HEK293 (cell line): ENCODE data around the gene TTLL11.

Experiments used
- CTCF ChIA-PET: fragments of 350-600 bp; formaldehyde crosslinking; extraction: SDS; loops from one replicate; lab custom pipeline; 2021; ENCODE audit warnings: antibody characterized with exemption; lab: Yijun Ruan, JAX
- POLR2A ChIA-PET: fragments of 300-600 bp; formaldehyde crosslinking; extraction: SDS; loops from one replicate; lab custom pipeline; 2020; ENCODE audit warnings: antibody characterized with exemption, inconsistent platforms; lab: Yijun Ruan, JAX
- H3K27ac ChIP-seq: fragments of 200-500 bp; sonication (Bioruptor generic); 2 replicates; pipeline ENCODE4 v1.5.1; 2014; ENCODE audit warnings: low read depth, low read length, control low read depth, inconsistent platforms; ENCODE audit errors: extremely low read depth
- H3K36me3 ChIP-seq, 2 experiments: fragments of 200-500 bp in 1 of 2; sonication (Bioruptor generic) in 1 of 2; 1 replicate in 1 of 2; 2 replicates in 1 of 2; pipeline ENCODE4 v1.5.1; 2014 to 2017; ENCODE audit warnings: inconsistent platforms in 2 of 2, low read length in 2 of 2; ENCODE audit not compliant: control insufficient read depth in 2 of 2, insufficient read depth in 1 of 2
- H3K4me1 ChIP-seq: fragments of 200-500 bp; sonication (Bioruptor generic); 2 replicates; pipeline ENCODE4 v1.5.1; 2014; ENCODE audit warnings: mild to moderate bottlenecking, low read length, inconsistent platforms; ENCODE audit not compliant: control insufficient read depth, insufficient read depth
- H3K4me3 ChIP-seq: 2 replicates; pipeline ENCODE4 v1.5.1; 2011; ENCODE audit warnings: low read depth, mild to moderate bottlenecking, control low read depth, low read length, moderate library complexity
- H3K9me3 ChIP-seq: fragments of 200-500 bp; sonication (Bioruptor generic); 2 replicates; pipeline ENCODE4 v1.5.1; 2014; ENCODE audit warnings: low read depth, low read length, inconsistent platforms; ENCODE audit not compliant: control insufficient read depth, insufficient read depth
- BCL6B ChIP-seq: fragments of 450-650 bp; formaldehyde crosslinking; IDR thresholded peaks from 2 replicates; pipeline ENCODE4 v1.5.1; 2017; ENCODE audit warnings: missing biosample characterization, missing genetic modification characterization
- KLF16 ChIP-seq: fragments of 450-650 bp; formaldehyde crosslinking; IDR thresholded peaks from 2 replicates; pipeline ENCODE4 v1.5.1; 2017; ENCODE audit warnings: missing biosample characterization, missing genetic modification characterization
- KLF8 ChIP-seq: fragments of 450-650 bp; formaldehyde crosslinking; IDR thresholded peaks from 2 replicates; pipeline ENCODE4 v1.5.1; 2016; ENCODE audit warnings: missing biosample characterization, missing genetic modification characterization
- REPIN1 ChIP-seq: fragments of 450-650 bp; formaldehyde crosslinking; IDR thresholded peaks from 2 replicates; pipeline ENCODE4 v1.5.1; 2017; ENCODE audit warnings: missing biosample characterization, missing genetic modification characterization, low read depth
- SCRT2 ChIP-seq: fragments of 450-650 bp; formaldehyde crosslinking; IDR thresholded peaks from 2 replicates; pipeline ENCODE4 v1.5.1; 2016; ENCODE audit warnings: missing biosample characterization, missing genetic modification characterization
- WT1 ChIP-seq: fragments of 450-650 bp; formaldehyde crosslinking; IDR thresholded peaks from 2 replicates; pipeline ENCODE4 v1.5.1; 2016; ENCODE audit warnings: missing biosample characterization, missing genetic modification characterization
- YY2 ChIP-seq: fragments of 450-650 bp; formaldehyde crosslinking; IDR thresholded peaks from 2 replicates; pipeline ENCODE4 v1.5.1; 2016; ENCODE audit warnings: missing biosample characterization, missing genetic modification characterization
- ZBTB17 ChIP-seq: fragments of 450-650 bp; formaldehyde crosslinking; IDR thresholded peaks from 2 replicates; pipeline ENCODE4 v1.5.1; 2016; ENCODE audit warnings: missing biosample characterization, missing genetic modification characterization
- ZNF148 ChIP-seq: fragments of 450-650 bp; formaldehyde crosslinking; IDR thresholded peaks from 2 replicates; pipeline ENCODE4 v1.5.0; 2017; ENCODE audit warnings: missing biosample characterization, missing genetic modification characterization, borderline replicate concordance
- ZNF19 ChIP-seq: fragments of 450-650 bp; formaldehyde crosslinking; IDR thresholded peaks from 2 replicates; pipeline ENCODE4; 2016; ENCODE audit warnings: missing biosample characterization, missing genetic modification characterization, low read depth
- ZNF280D ChIP-seq: fragments of 450-650 bp; formaldehyde crosslinking; IDR thresholded peaks from 2 replicates; pipeline ENCODE4 v1.5.1; 2016; ENCODE audit warnings: missing biosample characterization, missing genetic modification characterization
- ZNF292 ChIP-seq: fragments of 450-650 bp; formaldehyde crosslinking; IDR thresholded peaks from 2 replicates; pipeline ENCODE4 v1.5.1; 2016; ENCODE audit warnings: low read depth, missing biosample characterization, missing genetic modification characterization, borderline replicate concordance
- ZNF423 ChIP-seq: fragments of 450-650 bp; formaldehyde crosslinking; IDR thresholded peaks from 2 replicates; pipeline ENCODE4 v1.5.1; 2016; ENCODE audit warnings: missing biosample characterization, missing genetic modification characterization
- ZNF658 ChIP-seq: fragments of 450-650 bp; formaldehyde crosslinking; IDR thresholded peaks from 2 replicates; pipeline ENCODE4; 2016; ENCODE audit warnings: missing biosample characterization, missing genetic modification characterization
- ZNF837 ChIP-seq: fragments of 450-650 bp; formaldehyde crosslinking; IDR thresholded peaks from 2 replicates; pipeline ENCODE4 v1.5.1; 2016; ENCODE audit warnings: missing biosample characterization, missing genetic modification characterization
- ZNF843 ChIP-seq: fragments of 450-650 bp; formaldehyde crosslinking; IDR thresholded peaks from 2 replicates; pipeline ENCODE4 v1.5.1; 2016; ENCODE audit warnings: missing biosample characterization, missing genetic modification characterization
- TF ChIP-seq, protein P1 (sequence below): fragments of 450-650 bp; IDR thresholded peaks from 2 replicates; pipeline ENCODE4 v1.5.1; 2018; ENCODE audit warnings: missing biosample characterization, mild to moderate bottlenecking, missing genetic modification characterization
- TF ChIP-seq, protein P2 (sequence below): fragments of 450-650 bp; formaldehyde crosslinking; IDR thresholded peaks from 2 replicates; pipeline ENCODE4 v1.5.1; 2016; ENCODE audit warnings: missing biosample characterization, missing genetic modification characterization

Gene TTLL11

DNA sequence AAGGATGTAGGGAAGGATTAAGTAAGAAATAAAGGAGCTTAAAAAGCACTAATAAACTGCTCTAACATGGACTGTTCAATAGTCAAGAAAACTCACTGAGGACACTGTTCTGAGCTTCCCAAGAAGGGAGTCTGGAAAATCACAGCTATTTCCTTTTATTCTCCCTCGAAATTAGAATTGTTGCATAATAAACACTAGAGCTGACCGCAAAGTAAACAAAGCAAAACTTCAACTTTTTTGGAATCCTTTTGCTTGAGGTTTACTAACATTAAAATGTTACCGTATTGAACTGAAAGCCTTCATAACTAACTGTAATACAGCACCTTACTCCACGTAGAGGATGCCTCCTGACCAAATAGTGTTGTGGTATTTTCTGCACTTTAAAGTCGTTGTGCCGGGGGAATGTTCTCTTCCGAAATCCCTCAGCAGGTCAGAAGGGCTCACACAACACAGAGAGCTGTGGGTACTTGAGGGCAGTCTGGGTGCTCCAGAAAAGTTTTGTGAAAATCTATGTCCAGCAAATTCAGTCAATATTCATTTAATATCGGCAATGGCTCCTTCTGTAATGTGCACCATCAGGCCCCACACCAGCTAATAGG is 59.2 kb downstream of the TTLL11 start:
- no peaks in the 10 kb centered on the region for H3K9me3 ChIP-seq
- H3K27ac ChIP-seq = no peak overlapping the region
- no peaks in the 10 kb centered on the region for H3K4me1 ChIP-seq
- TF ChIP-seq, protein P1, sequence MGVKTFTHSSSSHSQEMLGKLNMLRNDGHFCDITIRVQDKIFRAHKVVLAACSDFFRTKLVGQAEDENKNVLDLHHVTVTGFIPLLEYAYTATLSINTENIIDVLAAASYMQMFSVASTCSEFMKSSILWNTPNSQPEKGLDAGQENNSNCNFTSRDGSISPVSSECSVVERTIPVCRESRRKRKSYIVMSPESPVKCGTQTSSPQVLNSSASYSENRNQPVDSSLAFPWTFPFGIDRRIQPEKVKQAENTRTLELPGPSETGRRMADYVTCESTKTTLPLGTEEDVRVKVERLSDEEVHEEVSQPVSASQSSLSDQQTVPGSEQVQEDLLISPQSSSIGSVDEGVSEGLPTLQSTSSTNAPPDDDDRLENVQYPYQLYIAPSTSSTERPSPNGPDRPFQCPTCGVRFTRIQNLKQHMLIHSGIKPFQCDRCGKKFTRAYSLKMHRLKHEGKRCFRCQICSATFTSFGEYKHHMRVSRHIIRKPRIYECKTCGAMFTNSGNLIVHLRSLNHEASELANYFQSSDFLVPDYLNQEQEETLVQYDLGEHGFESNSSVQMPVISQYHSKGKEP = no peak
- TF ChIP-seq BCL6B (tag by site-specific recombination) (no peak), ZNF19 (tag by site-specific recombination) (no peak), KLF8 (tag by site-specific recombination) (no peak), ZNF658 (tag by site-specific recombination) (no peak), ZNF423 (tag by site-specific recombination) (no peak), REPIN1 (no peak), ZNF292 (tag by site-specific recombination) (no peak), ZNF148 (tag by site-specific recombination) (no peak), ZBTB17 (tag by site-specific recombination) (no peak), ZNF843 (no peak), YY2 (no peak), SCRT2 (no peak), WT1 (tag by site-specific recombination) (no peak), ZNF837 (no peak), ZNF280D (no peak), KLF16 (no peak)
- TF ChIP-seq, protein P2, sequence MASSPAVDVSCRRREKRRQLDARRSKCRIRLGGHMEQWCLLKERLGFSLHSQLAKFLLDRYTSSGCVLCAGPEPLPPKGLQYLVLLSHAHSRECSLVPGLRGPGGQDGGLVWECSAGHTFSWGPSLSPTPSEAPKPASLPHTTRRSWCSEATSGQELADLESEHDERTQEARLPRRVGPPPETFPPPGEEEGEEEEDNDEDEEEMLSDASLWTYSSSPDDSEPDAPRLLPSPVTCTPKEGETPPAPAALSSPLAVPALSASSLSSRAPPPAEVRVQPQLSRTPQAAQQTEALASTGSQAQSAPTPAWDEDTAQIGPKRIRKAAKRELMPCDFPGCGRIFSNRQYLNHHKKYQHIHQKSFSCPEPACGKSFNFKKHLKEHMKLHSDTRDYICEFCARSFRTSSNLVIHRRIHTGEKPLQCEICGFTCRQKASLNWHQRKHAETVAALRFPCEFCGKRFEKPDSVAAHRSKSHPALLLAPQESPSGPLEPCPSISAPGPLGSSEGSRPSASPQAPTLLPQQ (tag by site-specific recombination) = no peak
- ChIA-PET POLR2A (no interaction called here), CTCF (interaction anchor here (0.6 to 0.9 kb wide), 3 partner anchors 9 to 117 kb away, joined by 3 read pairs; no protein-coding TSS in a partner anchor)
- H3K36me3 ChIP-seq = peaks cover 0 to 3% of the 10 kb centered on the region in 2 experiments; a peak in 1 of 3 replicates
- no peak overlapping the region for H3K4me3 ChIP-seq
